ENCODE results near the gene SCN1B.

The SCN1B gene

DNA sequence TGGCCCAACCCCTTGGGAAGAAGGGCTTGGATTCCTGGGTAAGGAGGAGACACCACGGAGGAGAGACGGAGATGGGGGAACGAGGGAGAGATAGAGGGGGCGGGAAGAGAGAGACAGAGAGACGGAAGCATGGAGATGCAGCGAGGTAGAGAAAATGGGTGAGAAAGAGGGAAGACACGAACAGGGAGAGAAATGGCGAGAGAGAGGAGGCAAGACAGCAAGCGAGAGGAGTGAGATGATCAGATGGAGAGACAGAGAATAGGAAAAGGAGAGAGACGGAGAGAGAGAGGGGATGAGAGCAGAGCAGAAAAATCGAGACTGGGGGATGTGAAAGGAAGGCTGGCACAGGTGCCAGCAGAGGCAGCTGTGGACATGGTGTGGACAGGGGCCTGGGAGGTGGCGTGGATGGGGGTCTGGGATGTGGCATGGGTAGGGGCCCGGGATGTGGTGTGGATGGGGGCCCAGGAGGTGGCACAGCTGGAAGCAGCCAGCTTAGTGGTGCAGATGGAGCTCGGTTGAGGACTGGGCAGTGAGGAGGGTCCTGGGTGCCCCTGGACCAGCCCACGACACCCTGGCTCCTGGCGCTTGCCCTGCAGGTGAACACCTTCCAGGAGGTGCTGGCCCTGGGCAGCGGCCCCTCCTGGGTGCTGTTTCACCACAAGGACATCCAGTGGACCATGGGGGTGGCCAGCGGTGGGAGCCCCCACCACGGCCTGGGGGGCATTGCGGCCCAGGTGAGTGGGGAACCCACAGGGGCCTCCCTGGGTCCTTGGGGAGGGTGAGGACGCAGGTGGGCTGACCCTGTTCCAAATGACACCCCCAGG lies 45.1 kb downstream of the SCN1B start:
- Histone ChIP-seq H3K9me3 (ENCODE audit: control insufficient read depth, insufficient read depth, low read depth, low read length) (peaks cover 5% of the 10 kb centered on the region), H3K36me3 (ENCODE audit: control insufficient read depth in 2 of 2, insufficient read depth in 1 of 2, low read length in 2 of 2) (no peaks in the 10 kb centered on the region), H3K4me1 (ENCODE audit: control insufficient read depth, insufficient read depth, low read length) (no peaks in the 10 kb centered on the region), H3K27ac (ENCODE audit: extremely low read depth, low read depth, low read length) (no peak overlapping the region), H3K4me3 (ENCODE audit: low read depth, low read length) (no peak overlapping the region)
- ChIA-PET CTCF (interaction anchor here (0.7 to 6.5 kb wide), 5 partner anchors 8 to 103 kb away, joined by 3 to 54 read pairs (median 5); no protein-coding TSS in a partner anchor), POLR2A (no interaction called here)
- TF ChIP-seq BCL11A (tag by site-specific recombination; IDR thresholded peaks at IDR 0.05; ENCODE audit: low read depth) (no peak), ZNF175 (tag by site-specific recombination; IDR thresholded peaks at IDR 0.05) (no peak), ZNF48 (tag by site-specific recombination; IDR thresholded peaks at IDR 0.05) (no peak), ZNF140 (tag by site-specific recombination; IDR thresholded peaks at IDR 0.05) (no peak), PRDM4 (tag by site-specific recombination; IDR thresholded peaks at IDR 0.05) (no peak), ZNF311 (tag by site-specific recombination; IDR thresholded peaks at IDR 0.05; ENCODE audit: borderline replicate concordance) (0 out of 2 replicates have a peak, but pooled peaks have one; percentile 9), CTCF (tag by site-specific recombination; IDR thresholded peaks at IDR 0.05) (no peak), INSM2 (tag by site-specific recombination; IDR thresholded peaks at IDR 0.05) (no peak), HIC1 (tag by site-specific recombination; IDR thresholded peaks at IDR 0.05) (no peak), ZBTB7A (tag by site-specific recombination; IDR thresholded peaks at IDR 0.05; ENCODE audit: low read depth) (0 out of 2 replicates have a peak, but pooled peaks have one; percentile 33), SALL2 (tag by site-specific recombination; IDR thresholded peaks at IDR 0.05; ENCODE audit: borderline replicate concordance) (peak; percentile 61; the same call in 1 of the 2 replicates), ZNF350 (tag by site-specific recombination; IDR thresholded peaks at IDR 0.05) (no peak), RBAK (tag by site-specific recombination; IDR thresholded peaks at IDR 0.05) (no peak), ZNF214 (tag by site-specific recombination; IDR thresholded peaks at IDR 0.05; ENCODE audit: borderline replicate concordance) (no peak), TCF7L2 (IDR thresholded peaks at IDR 0.05; ENCODE audit: borderline replicate concordance, low read depth, low read length) (no peak), GLIS2 (tag by site-specific recombination; IDR thresholded peaks at IDR 0.05) (peak; percentile 32; the same call in 1 of the 2 replicates), ZBTB44 (tag by site-specific recombination; IDR thresholded peaks at IDR 0.05) (no peak), YY2 (tag by site-specific recombination; IDR thresholded peaks at IDR 0.05) (no peak), ZNF366 (tag by site-specific recombination; conservative IDR thresholded peaks at IDR 0.05) (peak; percentile 87), KLF9 (tag by site-specific recombination; IDR thresholded peaks at IDR 0.05; ENCODE audit: low read depth) (no peak), ZNF776 (tag by site-specific recombination; IDR thresholded peaks at IDR 0.05; ENCODE audit: borderline replicate concordance) (0 out of 2 replicates have a peak, but pooled peaks have one; percentile 19)
- TF ChIP-seq, protein P1, sequence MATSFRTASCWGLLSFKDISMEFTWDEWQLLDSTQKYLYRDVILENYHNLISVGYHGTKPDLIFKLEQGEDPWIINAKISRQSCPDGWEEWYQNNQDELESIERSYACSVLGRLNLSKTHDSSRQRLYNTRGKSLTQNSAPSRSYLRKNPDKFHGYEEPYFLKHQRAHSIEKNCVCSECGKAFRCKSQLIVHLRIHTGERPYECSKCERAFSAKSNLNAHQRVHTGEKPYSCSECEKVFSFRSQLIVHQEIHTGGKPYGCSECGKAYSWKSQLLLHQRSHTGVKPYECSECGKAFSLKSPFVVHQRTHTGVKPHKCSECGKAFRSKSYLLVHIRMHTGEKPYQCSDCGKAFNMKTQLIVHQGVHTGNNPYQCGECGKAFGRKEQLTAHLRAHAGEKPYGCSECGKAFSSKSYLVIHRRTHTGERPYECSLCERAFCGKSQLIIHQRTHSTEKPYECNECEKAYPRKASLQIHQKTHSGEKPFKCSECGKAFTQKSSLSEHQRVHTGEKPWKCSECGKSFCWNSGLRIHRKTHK (tag by site-specific recombination; IDR thresholded peaks at IDR 0.05) = no peak
- TF ChIP-seq, protein P2, sequence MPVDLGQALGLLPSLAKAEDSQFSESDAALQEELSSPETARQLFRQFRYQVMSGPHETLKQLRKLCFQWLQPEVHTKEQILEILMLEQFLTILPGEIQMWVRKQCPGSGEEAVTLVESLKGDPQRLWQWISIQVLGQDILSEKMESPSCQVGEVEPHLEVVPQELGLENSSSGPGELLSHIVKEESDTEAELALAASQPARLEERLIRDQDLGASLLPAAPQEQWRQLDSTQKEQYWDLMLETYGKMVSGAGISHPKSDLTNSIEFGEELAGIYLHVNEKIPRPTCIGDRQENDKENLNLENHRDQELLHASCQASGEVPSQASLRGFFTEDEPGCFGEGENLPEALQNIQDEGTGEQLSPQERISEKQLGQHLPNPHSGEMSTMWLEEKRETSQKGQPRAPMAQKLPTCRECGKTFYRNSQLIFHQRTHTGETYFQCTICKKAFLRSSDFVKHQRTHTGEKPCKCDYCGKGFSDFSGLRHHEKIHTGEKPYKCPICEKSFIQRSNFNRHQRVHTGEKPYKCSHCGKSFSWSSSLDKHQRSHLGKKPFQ (tag by site-specific recombination; IDR thresholded peaks at IDR 0.05) = no peak

Measured in HEK293 (cell line).